Hematopoietic multipotent progenitor cell treated with erythropoietin and hydrocortisone succinate and interleukin-3 and kit ligand, for 4 days (in vitro differentiated cells): Measurements from ENCODE around the gene WDR36.
"Not testable (repeated sequence)": the region's sequence is repeated elsewhere in the genome, so short reads cannot be mapped to it uniquely, and the experiment has no call there.

Experiments
- DNase-seq: peaks from one replicate; pipeline ENCODE4 v3.0.0-alpha.2; 2015

WDR36 gene

DNA sequence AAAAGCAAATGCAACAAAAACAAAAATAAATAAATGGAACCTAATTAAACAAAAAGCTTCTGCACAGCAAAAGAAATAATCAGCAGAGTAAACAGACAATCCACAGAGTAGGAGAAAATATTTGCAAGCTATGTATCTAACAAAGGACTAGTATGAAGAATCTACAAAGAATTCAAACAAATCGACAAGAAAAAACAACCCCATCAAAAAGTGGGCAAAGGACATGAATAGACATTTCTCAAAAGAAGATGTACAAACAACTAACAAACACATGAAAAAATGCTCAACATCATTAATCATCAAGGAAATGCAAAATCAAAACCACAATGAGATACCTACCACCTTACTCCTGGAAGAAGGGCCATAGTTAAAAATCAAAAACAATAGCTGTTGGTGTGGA is 49.3 kb downstream of the WDR36 start:
- not testable (repeated sequence) for DNase-seq

- no peak for DNase-seq
Observed at GRCh38 chr5:111142932-111143331, 50.8 kb downstream of the WDR36 start.

DNA sequence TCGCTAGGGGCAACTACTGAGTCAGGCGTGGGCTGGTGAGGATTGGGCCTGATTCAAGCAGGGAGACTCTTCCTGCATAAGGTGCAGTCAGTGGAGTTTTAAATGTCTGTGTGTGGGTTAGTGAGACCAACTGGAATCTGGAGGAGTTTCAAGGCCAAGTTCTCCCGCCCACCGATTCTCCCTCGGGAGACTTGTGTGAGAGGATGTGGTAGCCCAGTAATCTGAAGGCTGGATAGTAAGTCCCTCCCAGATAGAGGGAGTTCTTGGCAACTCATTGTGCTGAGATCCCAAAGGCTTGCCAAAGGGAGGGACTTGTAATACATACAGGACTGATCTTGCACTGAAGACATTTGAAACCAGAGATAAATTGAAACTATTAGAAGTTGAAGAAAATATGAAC is 51.8 kb downstream of the WDR36 start:
- DNase-seq = no peak

GRCh38 chr5:111144352-111144930 is 52.3 kb downstream of the WDR36 start:
- no peak for DNase-seq

GRCh38 chr5:111146053-111146452 is 53.9 kb downstream of the WDR36 start:
- no peak for DNase-seq

DNA sequence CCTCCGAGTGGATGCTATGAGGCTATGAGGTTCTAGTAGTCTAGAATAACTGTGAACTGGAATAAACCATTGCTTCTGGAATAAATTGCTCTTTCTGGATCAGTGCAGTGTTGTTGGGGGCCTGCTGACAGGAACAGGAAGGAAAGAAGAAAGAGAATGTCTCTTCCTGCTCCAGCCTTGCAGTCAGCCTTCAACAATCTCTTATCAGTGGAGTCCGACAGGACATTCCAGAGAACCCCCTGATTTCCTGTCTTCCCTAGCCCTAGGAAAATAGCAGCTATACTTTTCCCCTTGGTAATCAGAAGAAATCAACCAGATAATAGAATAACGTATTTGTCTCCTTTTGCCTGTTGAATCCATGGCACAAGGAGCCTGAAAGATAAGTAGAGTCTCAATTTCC is 55.4 kb downstream of the WDR36 start:
- DNase-seq = no peak

- DNase-seq = no peak
Observed at GRCh38 chr5:111151998-111152397, 59.9 kb downstream of the WDR36 start.

GRCh38 chr5:111153483-111153882 is 61.3 kb downstream of the WDR36 start:
- DNase-seq = no peak

DNA sequence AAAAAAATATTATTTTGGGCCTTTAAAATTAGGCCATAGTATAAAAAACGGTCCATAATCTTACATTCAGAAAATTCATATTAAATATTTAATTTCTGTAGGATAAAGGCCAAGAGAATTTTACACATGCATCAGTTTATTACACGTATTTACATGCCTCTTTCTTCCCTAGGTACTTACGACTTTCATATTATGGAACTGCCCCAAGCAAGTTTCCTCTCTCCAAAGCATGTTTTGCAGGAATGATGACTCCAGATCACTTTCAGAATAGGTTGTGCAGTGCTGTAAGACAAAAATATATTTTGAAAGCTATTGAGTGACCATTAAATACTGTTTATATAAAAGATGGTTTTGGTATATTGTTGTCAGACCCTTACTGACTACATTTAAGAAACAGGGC is 61.8 kb downstream of the WDR36 start:
- DNase-seq = no peak

GRCh38 chr5:111158105-111158744 is 66.1 kb downstream of the WDR36 start:
- DNase-seq = peak; percentile 84

DNA sequence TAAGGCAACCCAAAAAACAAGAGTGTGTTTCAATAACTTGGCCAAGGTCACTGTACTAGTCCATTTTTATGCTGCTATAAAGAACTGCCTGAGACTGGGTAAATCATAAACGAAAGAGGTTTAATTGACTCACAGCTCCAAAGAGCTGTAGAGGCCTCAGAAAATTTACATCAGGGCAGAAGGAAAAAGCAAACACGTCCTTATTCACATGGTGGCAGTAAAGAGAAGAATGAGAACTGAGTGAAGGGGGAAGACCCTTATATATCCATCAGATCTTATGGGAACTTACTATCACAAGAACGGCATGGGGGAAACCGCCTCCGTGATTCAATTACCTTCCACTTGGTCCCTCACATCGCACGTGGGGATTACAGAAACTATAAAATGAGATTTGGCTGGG is 67.7 kb downstream of the WDR36 start:
- no peak for DNase-seq

- DNase-seq = no peak
Observed at GRCh38 chr5:111163000-111163399, 70.9 kb downstream of the WDR36 start.

DNA sequence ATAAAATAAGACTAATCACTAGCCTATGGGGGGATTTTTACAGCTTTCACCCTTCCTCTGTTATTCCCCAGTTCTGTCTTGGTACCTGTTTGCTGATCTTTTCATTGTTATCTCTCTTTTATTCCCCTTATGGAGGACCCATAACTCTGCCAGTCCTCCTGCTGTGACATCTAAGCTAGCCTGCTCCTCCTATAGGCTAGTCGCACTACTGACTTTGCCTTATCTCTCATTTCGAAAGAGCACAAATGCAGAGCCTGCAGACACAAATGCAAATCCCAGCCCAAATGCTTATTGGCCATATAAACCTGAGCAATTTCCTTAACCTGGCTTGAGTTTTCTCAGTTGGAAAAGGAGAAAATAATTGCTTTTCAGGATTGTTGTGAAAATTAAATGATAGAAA is 72.9 kb downstream of the WDR36 start:
- no peak for DNase-seq

GRCh38 chr5:111167551-111167950 is 75.4 kb downstream of the WDR36 start:
- DNase-seq = no peak

GRCh38 chr5:111168608-111169007 is 76.5 kb downstream of the WDR36 start:
- no peak for DNase-seq

DNA sequence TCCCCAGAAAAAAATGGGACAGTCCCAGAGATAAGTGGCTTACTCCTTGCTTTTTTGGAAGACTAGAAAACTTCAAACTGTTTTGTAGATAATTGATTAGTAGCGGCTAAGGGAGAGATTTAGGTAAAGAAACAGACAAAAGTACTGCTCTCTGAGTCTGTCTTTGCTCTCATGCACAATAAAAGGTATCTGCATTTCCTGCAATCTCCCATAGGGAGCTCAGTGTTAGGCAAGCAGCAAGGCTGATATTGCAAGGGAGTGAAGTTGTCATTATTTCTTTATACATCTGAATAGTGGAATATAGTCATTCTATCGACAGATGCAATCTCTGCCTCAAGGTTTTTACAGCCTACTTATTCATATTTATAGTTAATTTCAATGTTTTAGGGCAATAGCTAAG is 77.1 kb downstream of the WDR36 start:
- DNase-seq = no peak

DNA sequence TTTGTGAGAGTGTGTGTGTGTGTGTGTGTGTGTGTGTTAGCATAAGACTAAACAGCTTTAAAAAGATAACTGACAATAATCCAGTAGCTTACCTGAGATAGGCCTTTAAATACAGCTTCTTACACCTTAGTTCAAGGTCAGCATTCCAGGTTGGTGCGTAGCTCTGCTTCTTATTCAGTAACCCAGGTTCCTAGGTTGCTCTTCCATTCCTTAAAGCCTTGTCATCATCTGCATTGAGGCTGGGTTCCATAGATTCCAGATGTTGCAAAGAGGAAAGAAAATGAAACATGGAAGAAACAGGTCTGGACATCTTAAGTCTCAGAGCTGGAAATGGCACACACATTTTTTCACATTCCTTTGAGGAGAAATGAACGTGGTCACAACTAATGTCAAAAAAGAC is 78.1 kb downstream of the WDR36 start:
- no peak for DNase-seq

GRCh38 chr5:111172504-111172903 is 80.4 kb downstream of the WDR36 start:
- no peak for DNase-seq

GRCh38 chr5:111173476-111173875 is 81.3 kb downstream of the WDR36 start:
- DNase-seq = no peak
